ENCODE measurements around the gene RAB9A.

RAB9A gene

DNA sequence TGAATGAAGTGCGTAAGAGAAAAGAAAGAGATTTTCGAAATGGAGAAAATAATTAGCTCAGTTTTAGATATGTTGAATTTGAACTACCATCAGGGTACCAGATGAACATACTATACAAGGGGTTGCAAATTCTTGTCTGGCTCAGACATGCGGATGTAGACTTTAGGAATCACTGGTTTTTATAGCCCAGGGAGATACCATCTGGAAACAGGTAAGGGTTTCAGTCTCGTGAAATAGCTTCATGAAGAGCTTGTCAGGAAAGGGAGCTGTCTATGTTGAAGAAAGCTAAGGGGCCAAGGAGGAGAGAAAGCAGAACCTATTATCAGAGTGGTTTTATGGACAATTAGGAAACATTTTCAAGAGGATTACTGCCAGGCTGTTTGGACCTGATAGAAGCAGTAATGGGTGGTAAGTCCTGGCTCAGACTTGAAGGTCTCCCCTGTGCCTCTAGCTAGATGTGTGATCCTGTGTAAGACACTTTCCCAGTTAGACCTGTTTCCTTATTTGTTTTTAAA, 6.7 kb downstream of the RAB9A start:
- no peak for TF ChIP-seq CTCF (IDR thresholded peaks at IDR 0.05; ENCODE audit: extremely low read depth, missing control alignments)

DNA sequence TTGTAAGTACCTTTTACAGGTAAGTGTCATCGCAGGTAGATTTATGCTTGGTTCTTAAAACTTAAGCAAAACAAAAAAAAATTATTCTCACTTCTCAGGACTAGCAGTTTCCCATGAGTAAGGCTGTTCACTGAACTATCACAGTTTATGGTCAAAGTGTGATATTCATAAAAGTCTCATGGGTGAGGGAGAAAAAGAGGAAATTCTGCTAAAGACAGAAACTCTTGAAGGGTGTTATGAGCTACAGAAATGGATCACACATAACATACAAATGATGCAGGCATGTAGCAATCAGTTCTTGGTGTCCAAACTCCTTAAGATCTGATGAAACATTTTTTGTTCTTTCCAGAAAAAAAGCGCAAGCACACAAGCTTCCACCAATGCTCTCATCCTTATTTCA, 8.5 kb downstream of the RAB9A start:
- TF ChIP-seq CTCF (IDR thresholded peaks at IDR 0.05; ENCODE audit: extremely low read depth, missing control alignments): no peak
- peak; percentile 25 for DNase-seq (ENCODE audit: low spot score)

More for the DNA sequence above, 6.7 kb downstream of the RAB9A start:
- DNase-seq (ENCODE audit: low spot score): no peak

GRCh38 chrX:13697976-13698375, 9.0 kb downstream of the RAB9A start:
- no peak for DNase-seq (ENCODE audit: low spot score)
- TF ChIP-seq CTCF (IDR thresholded peaks at IDR 0.05; ENCODE audit: extremely low read depth, missing control alignments): no peak

DNA sequence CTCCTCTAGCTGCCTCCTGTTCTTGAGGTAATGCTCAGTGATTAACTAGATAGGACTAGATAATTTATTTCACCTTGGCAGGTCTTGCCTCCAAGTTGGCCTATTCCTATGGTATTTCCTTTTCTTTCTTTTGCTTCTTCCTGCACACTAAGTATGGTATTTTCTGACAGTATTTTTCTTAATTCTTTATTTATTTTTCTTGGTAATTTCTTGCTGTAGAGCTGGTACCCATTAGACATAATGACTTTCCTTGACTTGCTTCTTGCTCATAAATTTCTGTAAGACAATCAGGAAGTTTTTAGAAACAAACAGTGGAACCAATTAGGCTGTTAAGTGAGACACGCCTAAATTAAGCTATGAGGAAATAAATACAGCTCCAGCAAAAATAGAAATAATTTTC, 9.5 kb downstream of the RAB9A start:
- no peak for TF ChIP-seq CTCF (IDR thresholded peaks at IDR 0.05; ENCODE audit: extremely low read depth, missing control alignments)
- no peak for DNase-seq (ENCODE audit: low spot score)

DNA sequence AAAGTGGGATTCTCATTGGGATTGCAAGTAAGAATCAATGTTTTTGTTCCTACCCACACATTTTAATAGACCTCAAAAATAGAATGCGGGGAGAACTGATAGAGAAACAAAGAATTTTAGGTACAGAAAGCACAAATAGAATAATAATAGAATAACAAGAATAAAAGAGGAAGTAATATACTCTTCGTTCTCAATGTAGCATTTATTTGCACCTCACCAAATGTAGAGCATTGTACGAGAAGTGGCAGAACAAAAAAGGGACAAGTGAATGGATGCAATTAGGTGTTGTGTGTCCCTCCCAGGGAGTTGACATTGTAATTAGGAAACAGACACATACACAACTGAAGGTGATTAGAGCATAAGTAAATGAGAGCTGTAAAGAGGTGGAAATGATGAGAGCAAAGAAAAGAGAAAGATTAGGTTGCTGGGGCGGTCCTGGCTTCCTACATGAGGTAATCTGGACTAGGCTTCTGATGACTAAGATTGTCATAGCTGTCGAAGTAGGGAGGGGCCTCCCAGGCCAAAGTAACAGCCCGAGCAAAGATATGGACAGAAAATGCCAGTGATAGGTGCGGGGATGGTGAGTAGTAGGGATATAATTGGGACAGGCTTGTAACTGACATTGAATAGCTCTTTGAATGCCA, 10.4 kb downstream of the RAB9A start:
- DNase-seq (ENCODE audit: low spot score): peak; percentile 47

DNA sequence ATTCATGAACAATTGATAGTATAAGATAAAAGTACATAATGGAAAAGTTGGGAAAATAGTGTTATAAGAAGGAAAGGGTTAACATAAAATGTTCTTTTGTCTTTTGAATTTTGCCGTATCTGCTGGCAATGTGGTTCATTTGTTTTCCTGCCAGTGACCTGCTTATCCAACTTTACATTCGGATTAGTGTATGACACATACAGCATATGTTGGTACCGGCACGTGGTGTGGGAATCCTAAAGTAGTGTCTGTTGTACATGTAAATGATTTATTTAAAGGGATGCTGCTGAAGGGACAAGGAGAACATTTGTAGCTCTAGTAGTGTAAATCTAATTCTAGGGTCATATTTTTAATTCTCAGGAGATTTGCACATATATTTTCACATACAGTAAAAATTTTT, 11.5 kb downstream of the RAB9A start:
- TF ChIP-seq CTCF (IDR thresholded peaks at IDR 0.05; ENCODE audit: extremely low read depth, missing control alignments): no peak
- DNase-seq (ENCODE audit: low spot score): no peak

More for the DNA sequence above, 10.4 kb downstream of the RAB9A start:
- no peak for TF ChIP-seq CTCF (IDR thresholded peaks at IDR 0.05; ENCODE audit: extremely low read depth, missing control alignments)

- DNase-seq (ENCODE audit: low spot score): no peak
- no peak for TF ChIP-seq CTCF (IDR thresholded peaks at IDR 0.05; ENCODE audit: extremely low read depth, missing control alignments)
Measured at GRCh38 chrX:13702111-13702789, 13.3 kb downstream of the RAB9A start.

Data from GM20000 (cell line).